ENCODE data around the gene FZR1.
"Not testable (repeated sequence)": the region's sequence is repeated elsewhere in the genome, so short reads cannot be mapped to it uniquely, and the experiment has no call there.

Gene FZR1

DNA sequence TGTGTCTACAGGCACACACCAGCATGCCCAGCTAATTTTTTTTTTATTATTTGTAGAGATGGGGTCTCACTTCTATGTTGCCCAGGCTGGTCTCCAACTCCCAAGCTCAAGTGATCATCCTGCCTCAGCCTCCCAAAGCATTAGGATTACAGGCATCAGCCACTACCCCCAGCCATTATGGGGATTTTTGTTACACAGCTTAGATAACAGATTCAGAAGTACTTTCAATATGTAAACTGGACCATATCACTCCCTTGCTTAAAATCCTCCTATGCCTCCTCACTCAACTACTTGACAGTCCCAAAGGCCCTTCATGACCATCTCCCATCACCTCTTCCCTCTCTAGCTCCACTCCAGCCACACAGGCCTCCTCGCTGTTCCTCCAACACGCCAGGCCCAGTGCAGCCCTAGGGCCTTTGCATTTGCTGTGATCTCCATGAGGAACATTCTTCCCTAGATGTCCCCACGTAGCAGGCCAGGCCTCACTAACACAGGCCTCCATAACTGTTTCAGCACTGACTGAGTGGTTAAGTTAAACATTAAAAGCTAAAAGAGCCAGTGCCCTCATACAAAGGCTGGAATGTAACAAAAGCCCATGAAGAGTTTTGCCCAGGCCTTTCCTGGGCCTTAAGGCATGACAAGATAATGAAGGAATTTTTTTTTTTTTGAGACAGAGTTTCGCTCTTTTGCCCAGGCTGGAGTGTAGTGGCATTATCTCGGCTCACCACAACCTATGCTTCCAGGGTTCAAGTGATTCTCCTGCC, 8.2 kb upstream of the FZR1 start:
- FAIRE-seq = no peak

DNA sequence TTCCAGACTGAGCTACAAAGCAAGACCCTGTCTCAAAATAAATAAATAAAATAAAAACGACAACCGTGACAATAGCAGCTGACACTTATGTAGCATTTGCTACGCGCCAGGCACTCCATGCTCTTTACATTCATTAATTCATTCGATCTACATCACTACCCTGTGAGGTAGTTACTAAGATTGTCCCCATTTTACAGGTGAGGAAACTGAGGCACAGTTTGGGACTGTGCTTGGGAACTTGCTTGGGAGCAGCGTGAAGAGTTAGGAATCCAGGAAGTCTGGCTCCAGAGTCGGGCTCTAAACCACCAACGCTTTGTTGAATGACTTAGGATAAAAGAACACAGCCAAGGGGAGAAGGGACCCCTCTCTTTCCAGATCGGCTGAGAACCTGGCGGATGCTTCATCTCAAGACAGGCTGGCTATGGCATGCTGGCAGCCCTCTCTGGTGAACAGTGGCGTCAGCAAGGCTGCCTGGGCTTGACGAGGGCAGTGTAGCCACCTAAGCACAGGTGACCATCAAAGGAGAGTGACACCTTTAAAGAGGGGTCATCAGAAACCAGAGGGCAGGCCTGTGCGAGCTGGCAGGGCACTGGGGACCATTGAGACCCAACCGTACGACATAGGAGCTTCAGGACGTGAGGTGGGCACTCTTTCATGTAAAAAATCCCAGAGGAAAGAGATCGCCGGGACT, 6.2 kb upstream of the FZR1 start:
- no peak for FAIRE-seq

DNA sequence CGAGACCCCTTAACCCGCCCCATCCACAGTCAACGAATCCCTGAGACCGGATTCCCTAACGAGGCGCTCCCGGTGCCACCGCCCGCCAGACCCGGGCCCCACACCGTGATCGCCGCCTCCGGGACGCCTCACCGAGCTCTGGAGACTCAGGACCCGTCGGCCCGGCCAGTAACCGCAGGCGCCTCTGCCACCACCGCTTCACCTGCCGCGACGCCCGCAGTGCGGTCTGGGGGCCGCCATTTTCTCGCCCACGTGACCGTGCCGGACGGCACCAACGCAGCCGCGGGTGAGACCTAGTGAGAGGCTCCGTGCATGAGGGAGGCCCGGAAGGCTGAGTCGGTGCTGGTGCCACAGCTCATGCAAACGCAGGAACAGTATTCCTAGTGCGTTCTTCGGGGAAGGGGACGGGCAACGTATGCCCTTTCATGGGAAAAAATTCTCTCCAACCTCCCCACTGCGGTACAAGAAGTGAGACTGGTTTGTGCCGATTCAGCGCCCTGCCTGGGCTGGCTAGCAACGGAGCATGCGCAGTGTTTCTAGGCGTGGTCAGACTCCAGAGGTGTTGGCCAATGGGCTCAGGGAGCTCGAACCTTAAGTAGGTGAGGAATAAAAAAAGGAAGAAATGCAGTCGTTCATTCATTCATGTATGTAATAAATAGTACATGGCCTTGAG, 5.5 kb upstream of the FZR1 start, which contains the start of gene DOHH:
TSS of gene DOHH (minus strand) at position 246 of the 673 bp plus-strand sequence. CDS start 3,860 bp downstream, outside the sequence.
- FAIRE-seq = peak; percentile 93

DNA sequence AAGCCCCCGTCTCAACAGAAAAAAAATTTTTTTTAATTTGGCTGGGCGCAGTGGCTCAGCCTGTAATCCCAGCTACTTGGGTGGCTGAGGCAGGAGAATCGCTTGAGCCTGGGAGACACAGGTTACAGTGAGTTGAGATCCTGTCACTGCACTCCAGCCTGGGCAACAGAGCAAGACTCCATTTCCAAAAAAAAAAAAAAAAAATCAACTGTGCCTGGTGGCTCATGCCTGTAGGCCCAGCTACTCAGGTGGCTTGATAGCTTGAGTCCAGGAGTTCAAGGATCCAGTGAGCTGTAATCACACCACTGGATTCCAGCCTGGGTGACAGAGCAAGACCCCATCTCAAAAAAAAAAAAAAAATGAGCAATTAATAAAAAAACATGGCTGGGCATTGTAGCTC, 4.3 kb upstream of the FZR1 start:
- FAIRE-seq = no peak

DNA sequence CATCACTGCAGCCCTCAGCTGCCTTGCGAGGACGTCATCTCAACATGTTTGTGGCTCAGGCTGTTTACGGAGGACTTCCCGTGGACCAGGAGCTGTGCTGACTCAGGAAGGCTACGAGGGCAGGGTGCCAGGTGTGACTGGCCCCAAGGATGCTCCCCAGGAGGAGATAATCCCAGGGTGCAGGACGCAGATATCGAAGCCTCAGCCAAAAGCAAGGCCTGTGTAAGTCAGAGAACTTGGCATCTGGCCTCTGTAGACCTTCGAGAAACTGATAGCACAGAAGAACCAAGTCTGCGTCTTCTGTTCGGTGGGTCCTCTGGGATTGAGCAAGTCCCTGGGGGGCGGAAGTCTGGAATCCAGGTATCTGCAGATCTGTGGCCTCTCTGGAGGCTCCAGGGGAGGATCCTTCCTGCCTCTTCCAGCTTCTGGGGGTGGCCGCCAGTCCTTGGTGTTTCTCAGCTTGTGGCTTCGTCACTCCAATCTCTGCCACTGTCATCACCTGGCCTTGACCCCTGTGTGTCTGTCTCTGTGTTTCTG, 3.0 kb upstream of the FZR1 start:
- FAIRE-seq = no peak

DNA sequence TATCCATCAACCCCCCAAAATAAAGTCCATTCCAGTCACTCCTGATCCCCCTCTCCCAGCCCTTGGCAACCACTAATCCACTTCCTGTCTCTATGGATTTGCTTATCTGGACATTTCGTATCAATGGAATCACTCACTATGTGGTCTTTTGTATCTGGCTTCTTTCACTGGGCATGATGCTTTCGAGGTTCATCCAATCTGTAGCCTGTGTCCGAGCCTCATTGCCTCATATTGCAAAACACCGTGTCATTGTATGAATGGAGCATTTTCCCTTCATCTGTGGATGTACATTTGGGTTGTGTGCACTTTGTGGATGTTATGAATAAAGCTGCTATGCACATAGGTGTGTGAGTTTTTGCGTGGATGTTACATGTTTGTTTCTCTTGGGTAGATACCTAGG, 1.4 kb upstream of the FZR1 start:
- FAIRE-seq = no peak

DNA sequence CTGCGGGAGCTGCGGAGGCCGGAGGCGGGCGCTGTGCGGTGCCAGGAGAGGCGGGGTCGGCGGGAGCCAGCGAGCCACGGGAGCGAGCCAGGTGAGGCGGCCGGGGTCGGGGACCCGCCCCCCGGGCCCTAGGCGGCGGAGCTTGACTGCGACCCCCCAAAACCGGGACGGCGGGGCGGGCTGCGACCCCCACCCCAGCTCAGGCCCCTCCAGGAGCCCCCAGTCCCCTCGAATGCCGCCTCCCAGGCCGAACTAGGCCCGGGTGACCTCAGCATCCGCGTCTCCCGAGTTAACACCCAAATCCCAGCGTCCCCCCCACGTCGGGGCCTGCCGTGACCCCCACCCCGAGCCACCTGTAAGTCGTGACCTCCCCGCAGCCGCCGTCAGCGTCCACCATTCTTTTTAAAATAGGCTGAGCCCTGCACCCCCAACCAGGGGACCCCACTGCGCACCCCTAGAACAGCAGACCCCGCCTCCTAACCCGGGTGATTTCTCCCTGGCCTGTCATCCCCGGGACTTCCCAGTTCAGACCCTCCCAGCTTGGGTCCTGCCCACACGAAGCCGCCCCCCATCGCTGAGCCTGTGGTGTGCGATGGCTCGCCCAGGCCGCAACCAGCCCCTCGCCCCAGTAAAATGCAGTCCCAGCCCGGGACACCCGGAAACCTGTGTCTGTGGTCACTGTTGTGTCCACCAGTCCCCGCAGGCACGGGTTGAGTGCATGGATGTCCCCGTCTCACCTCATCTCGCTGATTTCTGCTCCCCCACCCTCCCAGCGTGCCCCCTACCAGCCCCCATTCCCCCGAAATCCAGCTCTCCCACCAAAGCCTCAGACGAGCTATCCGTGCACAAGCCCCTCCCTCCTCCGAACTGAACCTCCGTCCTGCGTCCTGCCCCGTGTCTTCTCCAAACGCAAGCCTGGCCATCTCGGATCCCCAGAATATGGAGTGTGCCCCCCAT, 551 bp downstream of the FZR1 start:
- no peak for FAIRE-seq

DNA sequence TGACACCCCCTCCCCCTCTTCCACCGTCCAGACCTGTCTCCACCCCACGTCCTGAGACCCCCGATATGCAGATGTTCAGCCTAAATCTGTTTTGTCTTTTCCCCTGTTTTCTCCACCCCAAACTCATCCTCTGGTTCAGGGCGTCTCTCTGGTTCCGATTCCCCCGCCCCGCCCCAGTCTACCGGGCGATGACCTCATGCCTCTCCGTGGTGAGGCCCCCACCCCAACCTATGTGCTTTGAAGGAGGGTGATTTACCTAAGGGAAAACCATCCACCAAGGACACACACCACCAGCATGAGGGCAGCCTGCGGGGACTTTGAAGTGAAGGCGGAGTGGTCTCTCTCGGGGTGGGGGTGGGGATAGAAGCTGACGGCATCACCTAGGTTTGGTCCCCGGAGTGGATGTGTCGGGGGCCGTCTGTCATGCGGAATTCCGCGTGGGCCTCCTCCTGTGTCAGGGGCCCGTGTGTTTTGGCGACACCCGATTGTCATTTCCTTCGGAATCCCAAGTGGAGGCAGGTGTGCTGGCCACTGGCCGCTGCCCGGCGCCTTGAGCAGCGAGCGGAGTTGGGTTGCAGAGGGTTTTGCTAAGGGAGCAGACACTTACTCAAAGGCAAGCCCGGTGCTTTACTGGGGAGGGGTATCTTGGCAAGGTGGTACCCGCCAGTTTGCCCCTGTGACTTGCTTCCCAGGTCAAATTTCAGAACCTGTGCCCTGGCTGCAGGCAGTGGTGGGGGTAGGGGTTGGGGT, 1.4 kb downstream of the FZR1 start:
- no peak for FAIRE-seq

DNA sequence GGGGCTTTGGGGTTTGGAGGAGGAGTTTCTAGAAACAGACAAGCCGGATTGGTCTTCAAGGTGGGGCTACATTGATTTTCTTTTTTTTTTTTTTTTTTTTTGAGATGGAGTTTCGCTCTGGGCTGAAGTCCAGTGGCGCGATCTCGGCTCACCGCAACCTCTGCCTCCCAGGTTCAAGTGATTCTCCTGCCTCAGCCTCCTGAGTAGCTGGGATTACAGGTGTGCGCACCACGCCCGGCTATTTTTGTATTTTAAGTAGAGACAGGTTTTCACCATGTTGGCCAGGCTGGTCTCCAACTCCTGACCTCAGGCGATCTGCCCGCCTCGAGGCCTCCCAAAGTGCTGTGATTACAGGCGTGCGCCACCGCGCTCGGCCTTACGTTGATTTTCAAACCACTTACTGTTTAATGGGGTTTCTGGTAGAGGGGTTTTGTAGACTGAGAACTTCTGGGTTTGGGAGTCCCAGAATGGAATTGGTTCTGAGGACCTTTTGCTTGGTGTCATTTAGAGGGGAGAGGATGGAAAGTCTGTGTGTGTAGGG, 2.1 kb downstream of the FZR1 start:
- FAIRE-seq = not testable (repeated sequence)

DNA sequence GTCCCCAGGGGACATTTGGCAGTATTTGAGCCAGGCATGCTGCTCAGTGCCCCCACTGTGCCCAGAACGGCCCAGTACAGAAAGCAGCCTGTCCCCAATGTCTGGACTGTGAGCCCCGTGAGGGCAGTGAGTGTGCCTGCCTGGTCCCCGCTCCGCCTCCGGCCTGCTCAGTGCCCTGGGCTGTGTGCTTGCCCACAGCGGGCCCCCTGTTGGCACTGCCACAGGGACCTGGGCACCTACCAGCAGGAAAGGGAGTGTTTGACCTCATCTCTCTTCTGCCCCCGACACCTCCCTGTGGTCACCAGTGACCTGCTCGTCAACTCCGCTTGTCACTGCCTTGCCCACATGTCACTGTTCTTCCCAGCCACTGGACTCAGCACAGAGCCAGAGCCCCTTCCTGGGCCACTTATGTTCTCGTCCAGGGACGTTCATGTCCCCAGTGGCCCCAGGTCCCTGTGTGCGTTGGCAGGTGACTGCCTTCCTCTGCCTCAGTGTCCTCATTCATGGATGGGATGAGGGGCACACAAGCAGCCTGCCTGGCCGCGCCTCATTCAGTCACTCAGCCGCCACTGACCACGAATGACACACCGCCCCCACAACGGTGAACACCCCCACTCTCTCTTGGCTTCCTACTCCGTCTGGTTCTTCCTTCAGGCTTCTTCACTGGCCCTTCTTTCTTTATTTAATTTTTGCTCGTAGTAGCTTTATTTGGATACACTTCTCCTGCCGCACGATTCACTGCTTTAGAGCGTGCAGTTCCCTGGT, 2.8 kb downstream of the FZR1 start:
- FAIRE-seq = no peak

DNA sequence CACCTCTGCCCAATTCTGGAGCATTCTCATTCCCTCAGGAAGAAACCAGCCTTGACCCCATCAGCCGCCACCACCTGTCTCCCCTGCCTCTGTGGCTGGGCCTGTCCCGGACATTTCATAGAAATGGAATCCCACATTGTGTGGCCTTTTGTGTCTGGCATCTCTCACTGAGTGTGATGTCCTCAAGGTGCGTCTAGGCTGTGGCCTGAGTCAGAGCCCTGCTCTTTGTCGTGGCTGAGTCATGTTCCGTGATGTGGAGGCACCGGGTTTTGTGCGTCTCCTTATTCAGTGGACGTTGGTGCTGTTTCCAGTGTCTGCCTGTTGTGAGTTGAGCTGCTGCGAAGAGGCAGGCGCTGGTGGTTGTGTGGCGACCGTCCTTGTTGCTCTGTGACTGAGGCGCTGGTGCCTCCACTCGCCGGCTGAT, 3.5 kb downstream of the FZR1 start:
- no peak for FAIRE-seq

DNA sequence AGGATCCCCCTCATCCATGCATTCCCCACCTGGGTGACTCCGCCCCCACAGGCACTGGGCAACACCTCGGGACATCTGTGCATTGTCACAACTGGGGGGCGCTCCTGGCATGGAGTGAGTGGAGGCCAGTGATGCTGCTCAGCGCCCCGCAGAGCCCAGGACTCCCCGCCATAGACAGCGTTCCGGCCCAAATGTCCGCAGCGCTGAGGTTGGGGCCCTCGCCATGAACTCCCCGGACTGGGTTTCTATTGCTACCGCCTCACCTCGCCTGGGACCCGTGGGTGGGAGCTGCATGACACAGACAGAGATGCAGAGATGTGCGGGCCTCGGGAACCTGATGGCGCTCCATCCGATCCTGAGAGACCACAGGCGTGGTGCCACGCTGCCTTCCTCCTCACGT, 4.6 kb downstream of the FZR1 start:
- no peak for FAIRE-seq

DNA sequence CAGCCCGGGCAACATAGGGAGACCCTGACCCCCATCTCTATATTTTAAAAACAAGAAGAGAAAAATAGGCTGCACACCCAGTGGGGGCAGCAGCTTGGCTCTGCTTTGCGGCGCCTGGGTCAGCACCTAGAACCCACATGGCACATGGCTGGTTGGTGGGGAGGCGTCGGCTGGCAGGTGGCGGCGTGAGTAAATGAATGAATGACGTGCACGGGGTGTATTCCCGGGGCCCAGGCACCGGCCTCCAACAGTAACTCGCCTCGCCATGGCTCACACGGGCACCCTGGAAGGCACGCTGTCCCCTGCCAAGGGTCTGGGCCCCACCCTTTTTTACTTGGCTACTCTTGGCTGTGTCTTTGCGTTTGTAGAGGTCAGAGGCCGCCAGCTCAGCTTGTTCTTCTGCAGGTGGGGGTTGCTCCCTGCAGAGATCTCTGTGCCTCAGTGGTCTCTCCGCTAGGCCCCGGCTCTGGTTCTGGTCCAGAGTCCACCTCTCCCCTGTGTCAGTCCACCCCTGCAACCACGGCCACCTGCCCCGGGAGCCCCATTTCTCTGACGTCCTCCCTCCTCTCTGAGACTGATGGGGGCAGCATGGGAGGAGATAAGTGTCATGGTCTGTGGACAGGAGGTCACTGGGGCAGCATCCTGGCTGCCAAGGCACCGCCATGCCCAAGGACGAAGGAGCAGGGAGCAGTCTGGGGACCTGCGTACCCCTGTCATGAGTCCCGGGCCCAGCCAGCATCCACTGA, 5.6 kb downstream of the FZR1 start:
- FAIRE-seq = no peak

DNA sequence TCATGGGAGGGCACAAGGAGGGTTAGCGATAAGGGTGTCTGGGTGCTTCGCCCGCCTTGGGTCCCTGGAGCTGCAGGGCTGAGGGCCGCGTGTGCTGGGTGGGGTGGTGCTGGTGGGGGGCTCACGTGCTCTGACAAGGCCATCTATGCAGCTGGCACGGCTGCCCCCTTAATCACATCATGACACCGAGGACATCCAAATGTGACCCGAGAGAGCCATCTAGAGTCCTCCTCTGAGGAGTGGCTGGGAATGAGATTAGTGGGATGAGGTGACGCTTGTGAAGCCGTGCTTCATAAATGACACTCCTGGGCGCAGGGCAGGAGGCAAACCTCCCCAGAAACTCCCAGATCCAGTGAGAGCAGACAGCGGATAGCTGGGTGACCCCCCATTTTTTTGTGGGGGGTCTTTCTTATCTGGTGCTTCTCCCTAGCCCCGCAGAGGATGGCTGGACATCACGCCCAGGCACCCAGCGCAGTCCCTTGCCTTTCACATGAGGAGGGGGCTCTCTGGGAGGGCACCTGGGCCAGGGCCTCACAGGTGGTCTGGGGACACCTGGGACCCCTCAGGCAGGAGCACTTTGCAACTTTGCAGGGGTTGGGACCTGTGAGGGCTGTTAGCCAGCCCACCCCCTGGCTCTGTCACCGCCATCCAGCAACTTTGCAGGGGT, 6.6 kb downstream of the FZR1 start:
- no peak for FAIRE-seq

DNA sequence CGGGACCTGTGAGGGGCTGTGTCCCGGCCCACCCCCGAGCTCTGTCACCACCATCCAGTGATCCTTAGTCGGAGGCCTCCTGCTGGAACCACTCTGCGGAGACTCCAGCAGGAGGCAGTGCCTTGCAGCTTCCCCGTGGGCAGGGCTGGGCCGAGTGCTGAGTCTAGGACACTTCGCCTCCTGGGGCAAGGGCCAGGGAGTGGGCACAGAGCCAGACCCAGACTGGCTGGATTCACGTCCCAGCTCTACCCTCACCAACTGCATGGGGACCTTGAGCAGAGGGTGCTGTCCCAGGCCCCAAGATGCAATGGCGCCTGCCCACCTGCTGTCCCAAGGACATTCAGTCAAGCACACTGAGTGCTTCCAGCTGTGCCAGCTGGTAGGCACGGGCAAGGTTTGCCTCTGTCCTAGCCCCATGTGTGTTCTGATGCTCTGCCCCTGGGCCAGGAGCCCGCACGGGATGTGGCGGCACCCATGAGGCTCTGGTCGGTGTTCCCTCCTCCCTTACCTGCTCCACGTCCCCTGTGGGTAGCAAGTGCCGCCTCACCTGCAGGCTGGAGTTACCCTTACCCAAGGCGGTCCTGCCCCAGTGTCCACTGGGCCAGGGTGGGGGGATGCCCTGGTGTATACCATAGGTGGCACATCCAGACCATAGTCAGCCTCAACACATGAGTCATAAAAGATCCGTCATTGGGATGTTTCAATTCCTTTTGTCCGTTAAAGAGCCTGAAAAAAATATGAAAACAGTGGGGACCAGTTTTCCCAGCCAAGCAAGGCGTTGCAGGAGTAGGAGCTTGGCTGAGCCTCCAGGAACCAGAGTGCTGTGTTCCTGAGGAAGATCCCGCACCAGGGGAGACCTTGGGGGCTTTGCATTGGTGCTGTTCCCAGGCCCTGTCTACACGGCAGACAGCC, 7.4 kb downstream of the FZR1 start:
- FAIRE-seq = no peak

DNA sequence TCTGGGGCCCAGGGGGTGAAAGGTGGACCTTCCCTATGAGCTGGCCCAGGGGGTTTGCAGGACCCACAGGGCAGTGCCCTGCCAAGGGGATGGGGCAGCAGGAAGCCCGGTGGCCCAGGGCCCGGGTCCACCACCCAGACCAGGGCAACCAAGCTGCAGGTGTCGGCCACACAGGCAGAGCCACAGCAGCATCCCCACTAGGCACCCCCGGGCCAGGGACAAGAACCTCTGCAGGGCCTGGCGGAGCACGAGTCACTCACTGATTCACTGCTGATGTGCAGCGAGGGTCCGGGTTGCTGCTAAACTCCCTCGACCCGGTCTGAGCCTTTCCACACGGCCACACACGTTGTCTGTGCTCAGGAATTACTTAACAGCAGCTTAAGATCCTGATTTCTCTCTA, 8.8 kb downstream of the FZR1 start:
- FAIRE-seq = no peak

DNA sequence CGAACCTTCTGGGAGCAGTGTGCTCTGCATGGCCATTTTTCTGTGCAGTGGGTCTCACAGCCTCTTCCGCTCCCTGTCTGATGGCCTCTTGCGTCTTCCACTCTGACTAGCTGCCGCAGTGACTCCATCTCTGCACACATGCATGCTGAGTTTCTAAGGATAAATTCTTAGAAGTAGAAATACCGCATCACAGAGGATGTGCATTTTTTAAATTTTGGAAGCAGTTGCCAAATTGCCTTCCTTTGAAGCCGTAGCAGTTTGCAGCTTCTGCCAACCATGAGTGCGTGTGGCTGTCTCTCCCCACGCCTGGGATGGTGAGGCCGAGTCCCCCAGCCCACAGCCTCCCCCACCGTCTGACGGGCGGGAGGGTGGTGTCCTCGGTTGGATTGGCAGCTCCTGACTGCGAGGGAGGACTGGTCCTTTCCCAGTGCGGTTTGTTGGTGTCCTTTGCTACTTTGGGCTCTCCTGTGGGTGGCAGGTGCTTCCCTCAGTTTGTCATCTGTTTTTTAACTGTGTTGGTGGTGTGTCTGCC, 9.8 kb downstream of the FZR1 start:
- no peak for FAIRE-seq

DNA sequence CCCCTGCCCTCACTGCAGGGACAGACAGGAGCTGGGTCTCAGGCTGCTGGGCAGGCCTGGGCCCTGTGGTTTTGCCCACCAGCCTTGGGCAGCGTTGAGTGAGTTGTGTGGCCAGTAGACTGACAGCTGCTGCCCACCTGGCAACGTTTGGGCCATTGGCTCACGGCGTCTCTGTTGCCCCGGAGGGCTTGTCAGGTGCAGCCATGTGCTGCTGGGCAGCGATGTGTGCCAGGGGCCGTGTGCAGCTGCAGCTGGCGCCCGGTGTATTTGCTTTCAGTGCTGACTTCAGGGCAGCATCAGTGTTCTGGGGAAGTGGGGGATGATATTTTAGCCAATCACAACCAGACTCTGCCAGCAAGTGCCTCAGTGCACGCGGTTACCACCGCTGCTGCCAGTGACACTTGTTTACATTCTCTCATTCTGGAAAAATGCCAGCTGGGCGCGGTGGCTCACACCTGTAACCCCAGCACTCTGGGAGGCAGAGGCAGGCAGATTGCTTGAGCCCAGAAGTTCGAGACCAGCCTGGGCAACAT, 10.6 kb downstream of the FZR1 start:
- no peak for FAIRE-seq

Data from A204.1 (cell line).